ENCODE results near the gene PPM1H.

PPM1H gene

GRCh38 chr12:62657363-62657632, 277.7 kb downstream of the PPM1H start:
- H3K27ac ChIP-seq: no peak overlapping the region
- no peak for DNase-seq
- no peaks in the 10 kb centered on the region for H3K9me3 ChIP-seq (ENCODE audit: severe bottlenecking)

GRCh38 chr12:62656591-62657362, 278.2 kb downstream of the PPM1H start:
- Histone ChIP-seq H3K36me3 (peaks cover 7% of the 10 kb centered on the region; the same call in 1 of the 2 replicates), H3K4me3 (ENCODE audit: low read depth, low read length) (no peak overlapping the region), H3K27me3 (ENCODE audit: insufficient read depth, low read depth, severe bottlenecking) (no peaks in the 10 kb centered on the region), H3K9me3 (ENCODE audit: severe bottlenecking) (no peaks in the 10 kb centered on the region), H3K27ac (no peak overlapping the region)
- DNase-seq: no peak
- TF ChIP-seq CTCF (IDR thresholded peaks at IDR 0.05; ENCODE audit: low read depth, low read length): no peak

More at GRCh38 chr12:62657363-62657632, 277.7 kb downstream of the PPM1H start:
- H3K27me3 ChIP-seq (ENCODE audit: insufficient read depth, low read depth, severe bottlenecking): no peaks in the 10 kb centered on the region
- no peak overlapping the region for H3K4me3 ChIP-seq (ENCODE audit: low read depth, low read length)
- peaks cover 7% of the 10 kb centered on the region; the same call in 1 of the 2 replicates for H3K36me3 ChIP-seq
- no peak for TF ChIP-seq CTCF (IDR thresholded peaks at IDR 0.05; ENCODE audit: low read depth, low read length)

- DNase-seq: no peak
- H3K27me3 ChIP-seq (ENCODE audit: insufficient read depth, low read depth, severe bottlenecking): no peaks in the 10 kb centered on the region
- H3K9me3 ChIP-seq (ENCODE audit: severe bottlenecking): no peaks in the 10 kb centered on the region
- H3K4me3 ChIP-seq (ENCODE audit: low read depth, low read length): no peak overlapping the region
- H3K27ac ChIP-seq: no peak overlapping the region
- no peak for TF ChIP-seq CTCF (IDR thresholded peaks at IDR 0.05; ENCODE audit: low read depth, low read length)
- peaks cover 4% of the 10 kb centered on the region; the same call in 1 of the 2 replicates for H3K36me3 ChIP-seq
Measured at GRCh38 chr12:62655666-62656151, 279.2 kb downstream of the PPM1H start.

GRCh38 chr12:62654326-62655241, 280.4 kb downstream of the PPM1H start:
- H3K36me3 ChIP-seq: peaks cover 4% of the 10 kb centered on the region; the same call in 1 of the 2 replicates
- DNase-seq: no peak
- no peak overlapping the region for H3K4me3 ChIP-seq (ENCODE audit: low read depth, low read length)
- no peaks in the 10 kb centered on the region for H3K27me3 ChIP-seq (ENCODE audit: insufficient read depth, low read depth, severe bottlenecking)
- no peak for TF ChIP-seq CTCF (IDR thresholded peaks at IDR 0.05; ENCODE audit: low read depth, low read length)
- no peaks in the 10 kb centered on the region for H3K9me3 ChIP-seq (ENCODE audit: severe bottlenecking)
- H3K27ac ChIP-seq: no peak overlapping the region

- Histone ChIP-seq H3K36me3 (peaks cover 4% of the 10 kb centered on the region; the same call in 1 of the 2 replicates), H3K27me3 (ENCODE audit: insufficient read depth, low read depth, severe bottlenecking) (no peaks in the 10 kb centered on the region), H3K27ac (no peak overlapping the region), H3K4me3 (ENCODE audit: low read depth, low read length) (no peak overlapping the region), H3K9me3 (ENCODE audit: severe bottlenecking) (no peaks in the 10 kb centered on the region)
- no peak for DNase-seq
- no peak for TF ChIP-seq CTCF (IDR thresholded peaks at IDR 0.05; ENCODE audit: low read depth, low read length)
Measured at GRCh38 chr12:62653740-62654139, 281.2 kb downstream of the PPM1H start.

All from WERI-Rb-1 (cell line).